Chondrocyte (in vitro differentiated cells): ENCODE data around the gene TPX2. TPM values are rescaled to one million over a fixed set of nuclear protein-coding genes. Genes with fewer than 3 reads are reported as not detected.

Source experiments
- DNase-seq: peaks from one replicate; pipeline ENCODE4 v3.0.0; 2021; ENCODE audit warnings: mixed read lengths, low spot score
- H3K27ac Mint-ChIP-seq: one replicate; pipeline ENCODE4 v1.8.0; 2021; ENCODE audit warnings: mild to moderate bottlenecking, moderate library complexity, mixed read lengths; ENCODE audit not compliant: unreplicated experiment
- H3K27me3 Mint-ChIP-seq: 2 replicates; pipeline ENCODE4 v1.8.0; 2021; ENCODE audit warnings: low read depth, mixed read lengths
- H3K36me3 Mint-ChIP-seq: 2 replicates; pipeline ENCODE4 v1.8.0; 2021; ENCODE audit warnings: low read depth, mixed read lengths
- H3K4me1 Mint-ChIP-seq: 2 replicates; pipeline ENCODE4 v1.8.0; 2021; ENCODE audit warnings: low read depth, mild to moderate bottlenecking, mixed read lengths
- H3K4me3 Mint-ChIP-seq: one replicate; pipeline ENCODE4 v1.8.0; 2021; ENCODE audit warnings: mild to moderate bottlenecking, moderate library complexity, mixed read lengths; ENCODE audit not compliant: unreplicated experiment
- H3K9me3 Mint-ChIP-seq: 2 replicates; pipeline ENCODE4 v1.8.0; 2021; ENCODE audit warnings: low read depth, mixed read lengths
- CTCF ChIP-seq: fragments of 200-600 bp; sonication (generic); IDR thresholded peaks from 2 replicates; pipeline ENCODE4 v1.5.0; 2021; ENCODE audit warnings: antibody characterized with exemption, mild to moderate bottlenecking, moderate library complexity
- total RNA-seq: library from RNA; stranded (reverse); gene quantifications from 3 replicates; pipeline ENCODE4 v1.2.1, GENCODE V29; 2021

Gene TPX2
- total RNA-seq, 1 donor from 2014 or later = 49.6 TPM

- peaks cover 27% of the 10 kb centered on the region for H3K36me3 Mint-ChIP-seq
- peaks cover 50% of the 10 kb centered on the region for H3K4me1 Mint-ChIP-seq
- TF ChIP-seq CTCF = no peak
- no peaks in the 10 kb centered on the region for H3K9me3 Mint-ChIP-seq
- H3K27me3 Mint-ChIP-seq = no peaks in the 10 kb centered on the region
- H3K27ac Mint-ChIP-seq = peak overlapping the region; percentile 8
- no peak overlapping the region for H3K4me3 Mint-ChIP-seq
- DNase-seq = no peak
Measured at GRCh38 chr20:31705598-31706597, 33.2 kb upstream of the TPX2 start.

GRCh38 chr20:31706607-31707257, 32.4 kb upstream of the TPX2 start:
- no peak for TF ChIP-seq CTCF
- H3K4me3 Mint-ChIP-seq = no peak overlapping the region
- H3K4me1 Mint-ChIP-seq = peaks cover 55% of the 10 kb centered on the region
- peaks cover 24% of the 10 kb centered on the region for H3K36me3 Mint-ChIP-seq
- H3K27me3 Mint-ChIP-seq = no peaks in the 10 kb centered on the region
- peak overlapping the region; percentile 57 for H3K27ac Mint-ChIP-seq
- DNase-seq = no peak
- no peaks in the 10 kb centered on the region for H3K9me3 Mint-ChIP-seq

- Mint-ChIP-seq H3K27me3 (no peaks in the 10 kb centered on the region), H3K9me3 (no peaks in the 10 kb centered on the region), H3K4me3 (no peak overlapping the region), H3K4me1 (peaks cover 56% of the 10 kb centered on the region), H3K36me3 (peaks cover 20% of the 10 kb centered on the region), H3K27ac (no peak overlapping the region)
- TF ChIP-seq CTCF = no peak
- DNase-seq = no peak
Measured at GRCh38 chr20:31707258-31707615, 31.9 kb upstream of the TPX2 start.

- no peak overlapping the region for H3K4me3 Mint-ChIP-seq
- H3K36me3 Mint-ChIP-seq = peaks cover 20% of the 10 kb centered on the region
- no peak for TF ChIP-seq CTCF
- H3K27me3 Mint-ChIP-seq = no peaks in the 10 kb centered on the region
- peak overlapping the region; percentile 65 for H3K27ac Mint-ChIP-seq
- no peaks in the 10 kb centered on the region for H3K9me3 Mint-ChIP-seq
- H3K4me1 Mint-ChIP-seq = peaks cover 65% of the 10 kb centered on the region
- DNase-seq = no peak
Measured at GRCh38 chr20:31707994-31708735, 30.9 kb upstream of the TPX2 start.
